Stimulated activated CD8-positive, alpha-beta memory T cell treated with anti-CD3 and anti-CD28 coated beads, Interleukin-4, amount 100 ng/mL, for 1 hour (primary cell): ENCODE measurements around the gene ZNF512.

ENCODE experiments used
- DNase-seq, 2 donors: peaks; one replicate each; pipeline ENCODE4 v3.0.0-alpha.2; 2020; ENCODE audit warnings: low read depth in 2 of 2, low spot score in 1 of 2

Gene ZNF512

DNA sequence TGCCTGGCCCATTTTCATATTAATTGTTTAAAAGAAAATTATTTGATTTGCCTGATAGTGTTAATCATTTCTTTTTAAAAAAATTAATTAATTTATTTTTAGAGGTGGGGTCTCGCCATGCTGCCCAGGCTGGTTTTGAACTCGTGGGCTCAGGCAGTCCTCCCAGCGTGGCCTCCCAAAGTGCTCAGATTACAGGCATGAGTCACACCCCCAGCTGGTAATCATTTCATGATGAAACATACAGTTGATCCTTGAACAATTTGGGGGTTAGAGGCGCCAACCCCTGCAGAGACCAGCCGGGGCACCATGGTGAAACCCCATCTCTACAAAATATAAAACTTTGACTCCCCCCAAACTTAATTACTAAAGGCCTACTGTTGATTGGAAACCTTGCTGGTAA, 53.9 kb downstream of the ZNF512 start:
- no peak for DNase-seq

DNA sequence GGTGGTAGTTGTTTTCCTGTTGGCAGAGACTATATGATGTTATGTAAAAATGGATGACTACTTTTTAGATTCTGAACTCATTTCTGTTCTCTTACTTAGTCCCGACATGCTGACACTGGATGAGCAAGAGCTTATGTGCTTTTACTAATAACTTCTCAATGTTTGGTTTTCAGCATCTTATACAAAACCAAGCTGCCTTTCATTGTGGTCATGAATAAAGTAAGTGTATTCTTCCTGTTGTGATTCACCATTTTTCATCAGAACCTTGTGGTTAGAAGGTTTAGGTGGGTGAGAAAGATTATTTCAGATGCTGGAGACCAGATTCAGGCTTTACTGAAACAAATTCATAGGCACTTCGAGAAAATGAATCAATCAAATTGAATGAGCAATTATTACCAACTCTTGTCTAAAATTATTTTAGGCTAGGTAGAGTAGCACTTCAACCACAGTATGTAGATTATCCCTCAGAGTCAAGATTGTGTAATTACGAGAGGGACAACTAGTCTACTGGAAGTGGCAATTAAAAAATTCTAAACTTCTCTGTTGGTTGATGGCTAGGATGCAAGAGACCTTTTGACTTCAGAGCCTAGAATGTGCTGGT, 55.3 kb downstream of the ZNF512 start:
- DNase-seq = no peak

DNA sequence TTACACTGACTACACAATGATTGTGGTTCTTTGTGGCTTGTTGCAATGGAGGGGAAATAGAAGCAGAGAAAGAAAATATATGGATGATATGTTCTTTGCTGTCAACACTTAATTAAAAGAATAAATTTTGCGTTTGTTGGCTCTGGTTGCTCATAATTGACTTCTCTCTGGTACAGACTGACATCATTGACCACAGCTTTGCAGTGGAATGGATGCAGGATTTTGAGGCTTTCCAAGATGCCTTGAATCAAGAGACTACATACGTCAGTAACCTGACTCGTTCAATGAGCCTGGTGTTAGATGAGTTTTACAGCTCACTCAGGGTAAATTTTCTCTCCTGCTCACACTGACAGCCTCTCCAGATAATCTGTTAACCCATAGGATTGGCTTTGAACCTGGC, 55.9 kb downstream of the ZNF512 start:
- no peak for DNase-seq

DNA sequence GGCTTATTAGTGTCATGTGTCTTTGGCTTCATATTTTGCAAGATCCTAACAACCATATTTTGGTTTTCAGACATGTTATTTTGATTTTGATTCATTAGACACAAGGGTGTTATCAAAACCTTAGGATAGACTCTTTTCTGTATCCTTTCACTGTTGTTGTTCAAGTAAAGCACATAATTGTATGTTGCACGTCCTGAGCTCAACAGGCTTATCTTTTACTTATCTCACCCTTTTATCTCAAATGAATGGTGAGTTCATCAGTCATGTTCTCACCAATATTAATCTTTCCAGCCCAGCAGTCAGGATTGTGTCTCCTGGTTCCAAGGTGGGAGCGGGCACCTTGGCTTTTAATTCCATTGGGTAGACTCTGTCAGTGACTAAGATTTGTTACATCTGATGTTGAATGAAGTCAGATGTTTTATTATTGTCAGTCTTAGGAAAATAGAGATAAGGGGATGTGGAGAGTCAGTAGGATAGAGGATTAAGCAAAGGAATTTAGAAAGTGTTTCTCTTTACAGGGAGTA, 57.9 kb downstream of the ZNF512 start:
- DNase-seq = no peak

DNA sequence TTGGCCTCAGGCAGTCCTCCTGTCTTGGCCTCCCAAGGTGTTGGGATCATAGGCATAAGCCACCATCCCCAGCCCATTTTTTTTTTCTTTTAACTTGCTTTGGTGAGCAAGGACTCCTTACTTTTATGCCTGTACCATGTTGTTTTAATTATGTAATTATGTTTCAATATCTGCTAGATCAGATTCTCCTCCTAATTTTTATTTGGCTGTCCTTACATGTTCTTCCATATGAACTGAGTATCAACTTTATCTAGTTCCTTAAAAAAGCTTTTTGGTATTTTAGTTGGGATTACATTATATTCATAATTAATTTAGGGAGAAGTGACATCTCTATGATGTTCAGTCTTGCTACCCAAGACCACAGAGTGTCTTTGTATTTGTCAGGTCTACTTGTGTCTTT, 62.4 kb downstream of the ZNF512 start:
- no peak for DNase-seq

DNA sequence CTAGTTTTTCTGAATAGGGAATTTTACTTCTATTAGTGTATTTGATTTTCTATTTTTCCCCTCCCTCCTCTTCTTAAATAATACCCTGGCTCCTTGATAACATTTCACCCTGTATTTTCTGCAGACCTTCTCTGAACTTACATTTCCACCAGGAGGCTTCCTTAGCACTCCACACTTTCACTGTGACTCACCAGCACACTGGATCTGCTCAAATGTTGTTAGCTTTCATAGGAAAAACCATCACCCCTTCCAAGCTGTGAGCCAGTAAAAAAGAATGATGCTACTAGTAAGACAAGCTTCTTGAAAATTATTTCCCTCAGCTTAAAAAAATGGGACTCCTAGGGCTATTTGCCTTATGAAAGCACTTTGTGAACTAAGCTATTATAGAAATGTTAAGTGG, 64.4 kb downstream of the ZNF512 start:
- DNase-seq = no peak

GRCh38 chr2:27647737-27648136, 64.9 kb downstream of the ZNF512 start:
- no peak for DNase-seq

GRCh38 chr2:27651056-27651455, 68.2 kb downstream of the ZNF512 start:
- no peak for DNase-seq

DNA sequence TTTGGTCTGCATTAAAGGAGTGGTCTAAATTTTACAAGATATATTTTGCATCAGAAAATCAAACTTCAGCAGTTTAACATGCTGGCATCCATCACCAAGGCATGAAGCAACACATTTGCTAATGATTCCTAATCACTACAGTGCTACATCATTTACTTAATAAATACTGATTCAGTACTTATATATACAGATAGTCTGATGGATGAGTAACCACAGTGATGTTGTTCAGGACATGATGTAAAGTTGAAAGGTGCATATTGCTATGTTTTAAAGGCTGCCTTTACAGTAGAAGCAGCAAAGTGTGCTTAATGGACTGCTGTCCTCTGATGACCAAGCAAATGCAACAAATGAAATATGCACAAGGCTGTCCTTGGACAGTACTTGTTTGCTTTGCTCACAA, 69.5 kb downstream of the ZNF512 start:
- no peak for DNase-seq

DNA sequence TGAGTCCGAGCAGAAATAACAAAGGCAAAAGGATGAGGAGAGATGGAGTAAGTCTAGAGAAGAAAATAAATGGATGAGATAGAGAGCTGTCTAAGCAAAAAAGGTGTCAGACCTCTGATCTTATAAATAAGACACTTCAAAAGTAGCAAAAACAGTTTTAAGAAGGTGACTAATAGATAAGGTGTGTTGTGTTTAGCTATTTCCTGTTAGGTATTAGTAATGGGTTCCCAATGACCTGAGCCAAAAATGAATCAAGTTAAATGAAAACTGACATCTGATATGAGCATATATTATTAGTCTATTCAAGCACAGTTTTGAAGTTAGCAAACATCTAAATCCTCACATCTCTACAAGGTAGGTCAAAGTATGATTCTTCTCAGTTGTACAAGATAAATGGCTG, 69.9 kb downstream of the ZNF512 start:
- no peak for DNase-seq

GRCh38 chr2:27653397-27653796, 70.6 kb downstream of the ZNF512 start:
- DNase-seq = no peak

DNA sequence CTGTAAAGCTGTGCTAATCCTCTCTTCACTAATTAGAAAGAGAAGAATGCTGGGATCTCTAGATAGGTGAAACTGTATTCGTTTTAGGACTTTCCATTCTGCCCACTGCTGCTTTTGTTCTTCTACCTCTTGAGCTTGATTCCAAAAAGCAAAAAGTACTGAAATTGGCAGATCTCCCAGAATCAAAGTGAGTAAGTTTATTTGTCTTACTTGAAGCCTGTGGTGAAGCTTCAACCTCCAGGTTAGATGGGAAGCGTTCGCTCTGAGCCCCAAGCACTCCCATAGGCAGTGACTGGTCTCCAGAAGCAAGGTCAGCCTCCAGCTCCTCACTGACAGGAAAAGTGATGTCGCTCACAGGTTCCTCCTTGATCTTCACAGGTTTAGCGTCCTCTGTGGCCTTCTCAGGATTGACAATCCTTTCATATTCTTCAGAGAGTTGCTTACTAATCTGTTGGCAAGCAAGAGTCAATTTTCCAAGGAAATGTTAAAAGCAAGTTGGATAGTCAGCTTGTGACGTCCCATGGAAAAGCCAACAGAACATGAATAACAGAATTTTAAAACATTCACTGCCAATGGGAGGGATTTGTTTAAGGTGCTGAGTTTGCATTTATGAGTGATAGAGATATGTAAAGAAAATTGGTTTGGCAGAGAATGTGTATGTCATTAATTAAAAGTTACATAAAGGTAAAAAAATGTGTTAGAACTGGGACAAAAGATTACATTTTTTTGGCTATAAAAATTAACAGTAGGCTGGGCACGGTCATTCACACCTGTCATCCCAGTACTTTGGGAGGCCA, 72.5 kb downstream of the ZNF512 start:
- DNase-seq = no peak

DNA sequence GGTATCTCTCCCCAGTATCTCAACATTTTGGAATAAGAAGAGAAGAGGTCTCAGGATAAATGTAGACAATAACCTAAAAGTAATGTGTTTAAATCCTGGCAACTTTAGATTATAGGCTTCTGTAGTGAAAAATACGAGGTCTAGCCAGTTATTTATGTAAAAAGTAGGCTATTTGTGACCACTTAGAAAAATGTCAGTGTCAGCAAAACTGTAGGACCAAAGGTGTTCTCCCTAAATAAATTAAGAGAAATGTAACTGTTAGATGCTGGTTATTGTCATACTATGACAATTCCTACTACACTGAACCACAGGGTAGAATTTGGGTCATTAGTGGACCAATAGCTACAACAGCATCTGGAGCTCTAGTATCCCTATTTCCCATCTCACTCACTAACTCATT, 78.5 kb downstream of the ZNF512 start:
- DNase-seq = no peak

DNA sequence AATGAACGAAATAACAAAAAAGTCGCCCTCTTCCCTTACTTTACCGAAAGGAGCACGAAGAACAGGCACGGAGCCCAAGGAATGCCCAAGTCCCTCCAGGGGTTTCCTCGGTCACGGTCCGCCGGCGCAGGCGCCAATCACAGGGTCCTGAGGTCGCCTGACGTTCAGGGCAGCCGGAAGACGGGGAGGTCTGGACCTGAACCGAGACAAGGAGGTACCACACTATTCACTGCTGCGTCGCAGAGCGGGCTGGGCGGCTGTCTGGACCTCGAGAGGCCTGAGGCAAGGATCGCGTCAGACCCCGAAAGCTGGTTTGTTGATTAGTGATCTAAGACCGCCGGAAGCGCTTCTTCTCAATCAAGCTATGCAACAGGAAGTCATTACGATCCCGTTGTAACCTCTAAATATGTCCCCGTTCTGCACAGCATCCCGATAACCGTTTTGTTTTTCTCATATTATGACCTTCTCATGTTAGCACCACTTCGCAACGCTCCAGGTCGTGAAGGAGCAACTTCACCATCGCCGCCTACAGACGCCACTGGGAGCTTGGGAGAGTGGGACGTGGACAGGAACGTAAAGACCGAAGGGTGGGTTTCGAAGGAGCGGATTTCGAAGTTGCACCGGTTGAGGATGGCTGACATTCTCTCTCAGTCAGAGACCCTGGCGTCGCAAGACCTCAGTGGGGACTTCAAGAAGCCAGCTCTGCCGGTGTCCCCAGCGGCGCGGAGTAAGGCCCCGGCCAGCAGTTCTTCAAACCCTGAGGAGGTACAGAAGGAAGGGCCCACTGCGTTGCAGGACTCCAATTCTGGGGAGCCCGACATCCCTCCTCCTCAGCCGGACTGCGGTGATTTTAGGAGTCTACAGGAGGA, 80.7 kb downstream of the ZNF512 start, which contains the start of the genes SLC4A1AP and SUPT7L:
SLC4A1AP (plus strand) TSS at position 605 of the 869 bp plus-strand sequence; CDS start at position 631, 26 bp downstream.
SUPT7L (minus strand) TSS at position 330 of the 869 bp plus-strand sequence. CDS start 1,422 bp downstream, outside the sequence.
- DNase-seq = peak; percentile 49 to 54

DNA sequence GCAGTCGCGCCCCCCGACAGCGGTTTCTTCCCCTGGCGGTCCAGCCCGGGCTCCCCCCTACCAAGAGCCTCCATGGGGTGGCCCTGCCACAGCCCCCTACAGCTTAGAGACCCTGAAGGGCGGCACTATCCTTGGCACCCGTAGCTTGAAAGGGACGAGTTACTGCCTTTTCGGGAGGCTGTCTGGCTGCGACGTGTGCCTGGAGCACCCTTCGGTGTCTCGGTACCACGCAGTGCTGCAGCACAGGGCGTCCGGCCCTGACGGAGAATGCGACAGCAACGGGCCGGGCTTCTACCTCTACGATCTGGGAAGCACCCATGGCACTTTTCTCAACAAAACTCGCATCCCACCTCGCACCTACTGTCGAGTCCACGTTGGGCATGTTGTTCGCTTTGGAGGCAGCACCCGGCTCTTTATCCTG, 81.3 kb downstream of the ZNF512 start:
- no peak for DNase-seq

DNA sequence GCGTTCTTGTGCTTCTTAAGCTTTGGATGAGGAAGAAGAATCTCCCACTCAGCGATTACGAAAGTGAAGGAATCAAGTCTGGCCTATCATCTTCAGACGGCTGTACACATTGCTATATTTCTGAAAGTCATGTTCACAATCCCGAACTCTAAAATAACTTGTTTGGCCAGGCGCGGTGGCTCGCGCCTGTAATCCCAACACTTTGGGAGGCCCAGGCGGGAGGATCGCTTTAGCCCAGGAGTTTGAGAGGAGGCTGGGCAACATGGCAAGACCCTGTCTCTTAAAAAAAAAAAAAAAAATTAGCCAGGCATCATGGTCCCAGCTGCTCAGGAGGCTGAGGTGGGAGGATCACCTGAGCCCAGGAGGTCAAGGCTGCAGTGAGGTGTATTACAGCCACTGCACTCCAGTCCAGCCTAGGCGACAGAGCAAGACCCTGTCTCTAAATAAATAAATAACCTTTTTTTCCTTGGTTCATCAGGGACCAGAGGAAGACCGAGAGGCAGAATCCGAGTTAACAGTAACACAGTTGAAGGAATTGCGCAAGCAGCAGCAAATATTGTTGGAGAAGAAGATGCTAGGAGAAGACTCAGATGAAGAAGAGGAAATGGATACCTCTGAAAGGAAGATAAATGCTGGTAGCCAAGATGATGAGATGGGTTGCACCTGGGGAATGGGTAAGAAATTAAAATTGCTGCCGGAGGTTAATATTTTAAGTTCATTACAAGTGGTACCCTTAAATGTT, 82.0 kb downstream of the ZNF512 start:
- no peak for DNase-seq

DNA sequence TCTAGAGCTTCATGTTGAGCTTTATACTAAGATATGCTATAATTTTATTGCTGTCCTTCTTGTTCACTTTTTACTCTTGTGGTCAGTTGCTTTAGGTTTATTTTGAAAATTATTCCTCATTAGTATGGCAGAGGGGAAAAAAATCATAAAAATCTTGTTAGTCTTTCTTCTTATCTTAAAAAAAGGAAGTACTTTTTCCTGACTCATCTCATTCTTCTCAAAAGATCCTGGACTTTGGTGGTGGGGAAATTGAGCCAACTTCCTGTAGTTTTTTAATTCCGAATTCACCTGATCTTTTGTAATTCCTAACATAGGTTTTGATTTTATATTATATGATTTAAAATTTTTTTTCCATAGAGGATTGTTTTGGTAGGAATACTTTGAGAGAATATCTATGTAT, 84.6 kb downstream of the ZNF512 start:
- no peak for DNase-seq

GRCh38 chr2:27671235-27671634, 88.4 kb downstream of the ZNF512 start:
- DNase-seq = no peak
